SW480 (cell line): ENCODE results near the gene SND1.

ENCODE experiments used
- DNase-seq: peaks from one replicate; pipeline ENCODE4 v3.0.0-alpha.2; 2016; ENCODE audit warnings: low spot score

Gene SND1

GRCh38 chr7:127651556-127652332 lies at the start of gene SND1:
Gene SND1 (plus strand): TSS chr7:127652194. CDS start chr7:127652374, 180 bp downstream.
- peak; percentile 100 for DNase-seq

DNA sequence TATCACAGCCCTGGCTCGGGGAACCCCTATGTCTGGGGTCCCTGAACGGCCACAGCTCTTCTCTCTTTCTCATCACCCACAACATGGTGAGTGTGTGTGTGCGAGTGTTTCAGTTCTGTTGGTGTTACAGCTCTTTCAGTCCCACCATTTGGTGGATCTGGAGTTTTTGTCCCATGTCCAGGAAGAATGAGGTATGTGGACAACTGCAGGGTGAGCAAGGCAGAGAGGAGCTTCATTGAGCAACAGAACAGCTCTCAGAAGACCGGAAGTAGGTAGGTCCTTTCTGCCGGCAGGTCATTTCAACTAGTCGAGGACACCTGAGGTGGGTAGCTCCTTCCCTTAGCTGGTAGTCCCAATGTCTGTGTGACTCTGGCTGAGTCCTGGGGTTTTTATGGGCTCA lies 43.5 kb upstream of the SND1 start:
- no peak for DNase-seq

DNA sequence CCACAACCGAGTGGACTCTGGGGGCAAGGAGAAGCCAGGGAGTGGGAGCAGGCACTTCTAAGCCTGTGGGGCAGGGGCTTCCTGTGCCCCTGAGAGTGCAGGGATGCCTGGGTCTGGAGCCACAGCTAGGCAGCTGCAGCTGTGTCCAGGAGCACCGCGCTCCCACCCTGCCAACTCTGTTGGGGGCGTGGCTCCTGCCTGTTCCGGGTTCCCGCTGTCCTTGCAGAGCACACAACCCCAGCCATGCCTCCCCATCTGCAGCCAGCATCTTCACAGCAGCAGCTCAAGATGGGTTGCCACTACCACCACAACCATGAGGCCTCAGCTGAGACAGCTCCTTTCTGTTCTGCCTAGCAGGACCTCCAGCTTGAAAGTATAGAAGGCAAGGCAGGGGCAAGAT lies 42.7 kb upstream of the SND1 start:
- no peak for DNase-seq

- DNase-seq = no peak
These were observed 39.7 kb upstream of the SND1 start for GRCh38 chr7:127612263-127612662.

- no peak for DNase-seq
These were observed 35.3 kb upstream of the SND1 start for GRCh38 chr7:127616724-127617123.

- no peak for DNase-seq
These were observed 34.0 kb upstream of the SND1 start, which contains the start of gene PAX4 for GRCh38 chr7:127618042-127618441. Gene PAX4 (minus strand): TSS chr7:127618142. CDS start chr7:127615928, 2,214 bp downstream.

- DNase-seq = no peak
These were observed 33.2 kb upstream of the SND1 start for GRCh38 chr7:127618775-127619174.

GRCh38 chr7:127619681-127620405 lies 32.2 kb upstream of the SND1 start:
- DNase-seq = no peak

DNA sequence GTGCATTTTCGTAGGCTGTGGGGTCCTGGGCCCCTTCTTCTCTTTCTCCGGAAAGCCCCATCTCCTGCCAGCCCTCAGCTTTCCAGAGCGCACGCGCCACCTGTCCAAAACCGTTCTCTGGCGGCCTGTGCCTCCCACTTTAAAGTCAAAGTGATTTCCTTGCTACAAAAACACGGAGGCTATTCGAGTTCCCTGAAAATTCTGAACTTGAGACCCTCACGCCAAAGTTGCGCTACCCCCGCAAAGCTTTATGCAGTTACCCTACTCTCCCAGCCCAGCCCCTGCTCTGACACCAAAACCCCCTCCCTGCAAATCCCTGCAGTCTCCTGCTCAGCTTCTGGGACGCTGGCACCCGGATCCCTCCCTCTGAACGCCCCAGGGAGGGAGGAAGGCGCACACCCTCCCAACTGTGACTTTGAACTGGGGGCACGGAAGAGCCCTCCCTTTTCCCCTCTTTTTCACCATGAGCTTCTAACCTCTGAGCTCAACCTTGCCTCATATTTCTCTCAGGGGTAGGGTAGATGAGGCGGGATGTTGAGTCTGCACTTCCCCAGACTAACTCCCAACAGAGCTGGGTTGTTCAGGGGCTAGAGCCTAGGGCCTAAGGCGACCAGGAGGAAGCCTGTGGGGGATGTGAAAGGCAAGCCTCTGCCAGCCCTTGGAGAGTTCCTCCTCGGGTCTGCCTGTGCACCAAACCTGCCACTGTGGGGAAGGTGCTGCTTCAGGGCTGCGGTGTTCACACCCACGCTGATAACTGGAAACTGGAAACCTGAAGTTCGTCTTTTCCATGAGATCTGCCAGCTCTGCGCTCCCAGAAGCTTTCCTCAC lies 31.4 kb upstream of the SND1 start:
- DNase-seq = no peak

- DNase-seq = no peak
These were observed 26.7 kb upstream of the SND1 start for GRCh38 chr7:127625331-127625730.

GRCh38 chr7:127628445-127628844 lies 23.5 kb upstream of the SND1 start:
- no peak for DNase-seq

DNA sequence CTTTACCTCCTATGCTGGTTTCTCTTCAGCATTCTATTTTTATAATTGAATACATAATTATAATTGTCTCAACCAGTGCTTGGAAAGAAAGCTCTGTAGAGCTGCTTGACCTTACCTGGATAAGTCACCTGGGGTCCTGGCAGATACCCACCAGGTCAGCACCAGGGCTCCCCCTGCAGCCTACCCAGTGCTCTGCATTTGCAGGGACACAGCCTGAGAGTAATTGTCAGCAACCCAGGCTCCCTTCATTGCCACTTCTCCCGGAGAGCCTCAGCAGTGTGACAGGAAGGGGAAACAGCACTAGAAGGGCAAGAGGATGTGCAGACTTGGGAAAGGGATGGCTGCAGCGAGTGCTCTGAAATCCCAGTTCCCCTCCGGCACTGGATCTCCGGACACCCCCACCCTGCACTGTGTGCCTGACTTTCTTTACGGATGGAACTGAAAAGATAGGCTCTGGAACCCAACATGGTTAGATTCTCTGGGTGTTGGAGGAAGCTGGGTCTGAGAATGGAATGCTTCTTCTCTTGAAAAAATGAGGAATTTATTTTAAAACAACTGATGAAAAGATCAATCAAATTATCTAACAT lies 22.6 kb upstream of the SND1 start:
- DNase-seq = peak; percentile 51

- DNase-seq = no peak
These were observed 19.6 kb upstream of the SND1 start for GRCh38 chr7:127632276-127632910.

- no peak for DNase-seq
These were observed 16.2 kb upstream of the SND1 start for GRCh38 chr7:127635659-127636285.

- DNase-seq = no peak
These were observed 13.8 kb upstream of the SND1 start for GRCh38 chr7:127638197-127638596.

DNA sequence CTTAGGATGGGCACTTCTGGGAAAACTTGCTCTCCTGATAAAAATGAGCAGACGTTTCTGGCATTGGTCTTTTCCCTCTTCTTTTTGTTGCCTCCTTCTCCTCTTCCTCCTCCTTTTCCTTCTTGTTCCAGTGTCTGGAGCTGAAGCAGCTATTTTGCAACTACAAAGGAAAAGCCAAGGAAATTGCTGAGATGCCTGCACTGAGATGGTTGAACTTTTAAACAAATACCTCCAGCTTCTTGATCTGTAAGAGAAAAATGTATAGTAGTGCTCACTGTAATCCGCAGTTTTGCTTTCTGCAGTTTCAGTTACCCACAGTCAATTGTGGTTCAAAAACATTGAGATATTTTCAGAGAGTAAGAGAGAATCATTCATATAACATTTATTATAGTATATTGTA lies 7.5 kb upstream of the SND1 start:
- DNase-seq = no peak

DNA sequence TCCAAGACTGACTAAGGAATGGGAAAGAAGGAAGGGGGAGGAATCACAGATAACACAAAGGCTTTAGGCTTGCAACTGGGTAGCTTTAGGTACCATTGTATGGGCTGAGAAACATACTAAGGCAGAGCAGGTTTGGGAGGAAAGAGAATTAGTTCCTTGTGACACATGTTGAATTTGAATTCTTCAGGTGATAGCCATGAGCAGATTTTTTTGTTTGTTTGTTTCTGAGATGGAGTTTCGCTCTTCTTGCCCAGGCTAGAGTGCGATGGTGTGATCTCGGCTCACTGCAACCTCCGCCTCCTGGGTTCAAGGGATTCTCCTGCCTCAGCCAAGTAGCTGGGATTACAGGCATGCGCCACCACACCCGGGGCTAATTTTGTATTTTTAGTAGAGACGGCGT lies 4.4 kb upstream of the SND1 start:
- no peak for DNase-seq

- DNase-seq = no peak
These were observed 3.0 kb upstream of the SND1 start for GRCh38 chr7:127648986-127649385.

GRCh38 chr7:127650847-127651555 lies 993 bp upstream of the SND1 start:
- DNase-seq = peak; percentile 65
